Measurements from ENCODE around the gene PPIL6.

GRCh38 chr6:109429496-109429895 lies 10.9 kb downstream of the PPIL6 start:
- no peak for TF ChIP-seq EZH2 (optimal IDR thresholded peaks at IDR 0.05; ENCODE audit: low read depth, low read length)
- TF ChIP-seq, protein P1, sequence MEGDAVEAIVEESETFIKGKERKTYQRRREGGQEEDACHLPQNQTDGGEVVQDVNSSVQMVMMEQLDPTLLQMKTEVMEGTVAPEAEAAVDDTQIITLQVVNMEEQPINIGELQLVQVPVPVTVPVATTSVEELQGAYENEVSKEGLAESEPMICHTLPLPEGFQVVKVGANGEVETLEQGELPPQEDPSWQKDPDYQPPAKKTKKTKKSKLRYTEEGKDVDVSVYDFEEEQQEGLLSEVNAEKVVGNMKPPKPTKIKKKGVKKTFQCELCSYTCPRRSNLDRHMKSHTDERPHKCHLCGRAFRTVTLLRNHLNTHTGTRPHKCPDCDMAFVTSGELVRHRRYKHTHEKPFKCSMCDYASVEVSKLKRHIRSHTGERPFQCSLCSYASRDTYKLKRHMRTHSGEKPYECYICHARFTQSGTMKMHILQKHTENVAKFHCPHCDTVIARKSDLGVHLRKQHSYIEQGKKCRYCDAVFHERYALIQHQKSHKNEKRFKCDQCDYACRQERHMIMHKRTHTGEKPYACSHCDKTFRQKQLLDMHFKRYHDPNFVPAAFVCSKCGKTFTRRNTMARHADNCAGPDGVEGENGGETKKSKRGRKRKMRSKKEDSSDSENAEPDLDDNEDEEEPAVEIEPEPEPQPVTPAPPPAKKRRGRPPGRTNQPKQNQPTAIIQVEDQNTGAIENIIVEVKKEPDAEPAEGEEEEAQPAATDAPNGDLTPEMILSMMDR (IDR thresholded peaks at IDR 0.05; ENCODE audit: low read length): no peak
- no peak for TF ChIP-seq EZH2phosphoT487 (IDR thresholded peaks at IDR 0.05; ENCODE audit: low read length)

All from MM.1S (cell line).